ENCODE results near the gene CCSER1.
"Not testable (repeated sequence)": the region's sequence is repeated elsewhere in the genome, so short reads cannot be mapped to it uniquely, and the experiment has no call there.

The CCSER1 gene

DNA sequence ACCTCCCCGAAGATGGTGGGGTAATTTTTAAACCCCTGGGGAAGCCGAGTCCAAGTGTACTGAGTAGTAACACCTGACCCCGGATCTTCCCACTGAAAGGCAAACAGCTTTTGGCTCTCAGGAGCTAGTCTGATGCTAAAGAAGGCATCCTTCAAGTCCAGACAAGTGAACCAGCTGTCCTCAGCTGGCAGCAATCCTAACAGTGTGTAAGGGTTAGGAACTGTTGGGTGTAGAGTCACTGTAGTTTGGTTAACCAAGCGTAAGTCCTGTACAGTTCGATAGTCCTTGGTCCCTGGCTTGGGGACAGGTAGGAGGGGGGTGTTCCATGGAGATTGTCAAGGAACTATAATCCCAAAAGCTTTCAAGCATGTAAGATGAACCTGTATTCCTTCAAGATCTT is 967.0 kb downstream of the CCSER1 start:
- not testable (repeated sequence) for DNase-seq

DNA sequence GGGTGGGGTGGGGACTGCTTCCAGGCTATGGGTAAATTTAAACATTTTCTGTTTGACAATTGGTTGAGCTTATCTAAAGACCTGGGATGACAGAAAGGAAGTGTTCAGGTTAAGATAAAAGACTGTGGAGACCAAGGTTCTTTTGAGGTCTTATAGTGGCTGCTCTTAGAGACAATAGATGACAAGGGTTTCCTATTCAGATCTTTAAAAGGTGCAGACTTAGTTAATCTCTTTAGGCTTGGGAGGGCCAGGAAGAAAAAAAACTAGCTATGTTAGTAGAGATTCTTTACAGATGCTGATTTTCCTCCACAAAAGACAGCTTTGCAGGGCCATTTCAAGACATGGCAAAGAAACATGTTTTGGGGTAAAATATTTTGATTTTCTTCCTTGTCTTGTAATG is 972.5 kb downstream of the CCSER1 start:
- no peak for DNase-seq

DNA sequence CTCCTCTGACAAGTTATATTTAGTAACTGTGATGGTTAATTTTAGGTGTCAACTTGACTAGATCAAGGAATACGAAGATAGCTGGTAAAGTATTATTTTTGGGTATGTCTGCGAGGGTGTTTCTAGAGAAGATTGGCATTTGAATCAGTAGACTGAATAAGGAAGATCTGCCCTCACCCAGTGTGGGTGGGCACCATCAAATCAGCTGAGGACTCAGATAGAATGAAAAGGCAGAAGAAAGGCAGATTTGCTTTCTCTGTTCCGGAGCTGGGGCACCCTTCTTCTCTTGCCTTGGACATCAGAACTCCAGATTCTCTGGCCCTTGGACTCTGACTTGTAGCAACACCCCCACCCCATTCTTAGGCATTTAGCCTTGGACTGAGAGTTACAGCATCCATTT is 981.6 kb downstream of the CCSER1 start:
- no peak for DNase-seq

DNA sequence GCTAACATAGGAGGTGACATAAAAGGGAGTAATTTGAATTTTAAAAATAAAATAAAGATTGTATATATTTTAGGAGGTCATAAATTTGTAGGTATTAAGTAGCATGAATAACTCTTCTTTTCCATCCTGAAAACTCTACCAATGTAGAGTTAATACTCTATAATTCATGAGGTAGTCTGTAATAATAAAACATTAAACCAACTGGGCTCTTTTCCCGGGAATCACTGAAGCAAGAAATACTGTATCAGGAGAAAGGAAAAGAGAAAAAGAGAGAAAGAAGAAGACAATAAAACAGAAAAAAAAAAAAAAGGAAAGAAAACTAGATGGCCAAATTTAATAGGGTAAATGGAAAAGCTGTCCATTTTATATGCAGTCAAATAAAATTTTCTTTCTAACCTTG is 984.4 kb downstream of the CCSER1 start:
- no peak for DNase-seq

DNA sequence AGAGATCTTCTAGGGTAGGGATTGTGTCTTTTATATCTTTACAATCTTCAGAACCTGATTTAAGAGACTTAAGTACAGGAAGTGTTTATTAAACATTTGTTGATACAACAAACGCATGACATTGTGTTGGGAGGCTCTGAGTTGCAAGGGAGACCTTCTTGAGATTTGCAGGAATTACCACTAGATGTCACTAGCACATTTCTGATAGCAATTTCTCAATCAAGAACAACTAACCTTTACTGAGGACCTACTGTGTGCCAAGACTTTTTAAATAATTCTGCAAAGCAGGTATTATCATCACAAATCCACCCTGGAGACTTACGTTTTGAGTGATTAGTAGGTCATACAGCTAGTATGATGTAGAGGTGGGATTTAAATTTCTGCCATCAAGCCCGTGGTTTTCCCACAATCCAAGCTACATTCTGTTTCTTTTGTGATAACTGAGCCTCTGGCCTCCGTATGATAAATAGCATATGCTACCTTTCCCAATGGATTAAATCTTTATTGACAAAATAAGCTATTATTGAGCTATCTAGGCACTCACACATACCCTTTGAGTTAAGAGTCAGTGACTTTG is 986.0 kb downstream of the CCSER1 start:
- peak; percentile 29 for DNase-seq

DNA sequence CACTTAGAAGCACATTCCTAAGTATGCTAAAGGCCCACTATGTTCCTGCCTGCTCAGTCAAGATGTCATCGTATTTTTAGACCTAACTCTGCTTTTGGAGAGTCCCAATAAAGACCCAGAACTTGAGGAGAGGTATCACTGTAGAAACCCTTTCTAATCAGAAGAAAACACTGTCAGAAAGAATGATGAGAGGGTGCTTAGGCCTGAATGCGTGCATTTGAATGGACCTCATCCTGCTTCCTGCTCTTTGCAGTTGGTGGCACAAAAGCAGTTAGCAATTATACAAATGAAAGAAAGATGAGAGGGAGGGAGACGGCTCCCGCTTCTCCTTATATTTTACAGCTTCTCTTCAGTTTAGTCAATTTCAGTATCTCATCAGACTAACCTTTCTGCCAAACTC is 987.2 kb downstream of the CCSER1 start:
- no peak for DNase-seq

DNA sequence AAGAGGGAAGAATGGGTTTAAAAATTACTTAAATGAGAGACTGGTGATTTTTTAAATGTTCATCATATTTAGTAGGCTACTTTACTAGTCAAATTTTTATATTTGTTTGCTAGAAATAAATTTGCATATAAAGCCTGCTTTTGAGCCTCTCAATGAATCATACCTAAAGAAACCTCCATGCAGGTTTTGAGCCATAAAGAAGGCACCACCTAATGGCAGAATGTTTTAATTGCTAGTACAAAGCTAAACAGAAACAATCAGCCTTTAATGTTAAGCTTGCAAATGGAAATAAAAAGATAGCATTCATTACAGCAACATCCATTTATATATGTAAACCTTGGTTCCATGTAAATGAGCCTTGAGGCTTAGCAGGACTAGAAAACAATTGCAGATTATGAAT is 989.7 kb downstream of the CCSER1 start:
- DNase-seq: no peak

DNA sequence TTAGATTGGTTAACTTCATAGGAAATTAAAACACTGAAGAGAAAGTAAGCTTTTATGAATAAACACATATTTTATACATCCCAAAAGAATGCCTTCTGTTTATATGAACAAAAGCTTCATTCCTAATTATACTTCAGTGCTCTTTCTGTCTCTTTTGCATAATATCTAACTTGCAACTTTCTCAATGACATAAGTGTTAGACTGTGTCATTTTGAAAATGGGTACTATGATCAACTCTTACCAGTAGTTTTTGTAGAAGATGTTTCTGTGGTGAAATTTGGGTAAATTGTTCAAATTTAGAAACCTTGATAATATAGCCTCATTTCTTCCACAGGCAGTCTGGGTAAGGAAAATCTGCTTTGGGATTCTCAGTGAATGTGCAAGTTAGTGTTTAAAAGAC is 991.4 kb downstream of the CCSER1 start:
- no peak for DNase-seq

DNA sequence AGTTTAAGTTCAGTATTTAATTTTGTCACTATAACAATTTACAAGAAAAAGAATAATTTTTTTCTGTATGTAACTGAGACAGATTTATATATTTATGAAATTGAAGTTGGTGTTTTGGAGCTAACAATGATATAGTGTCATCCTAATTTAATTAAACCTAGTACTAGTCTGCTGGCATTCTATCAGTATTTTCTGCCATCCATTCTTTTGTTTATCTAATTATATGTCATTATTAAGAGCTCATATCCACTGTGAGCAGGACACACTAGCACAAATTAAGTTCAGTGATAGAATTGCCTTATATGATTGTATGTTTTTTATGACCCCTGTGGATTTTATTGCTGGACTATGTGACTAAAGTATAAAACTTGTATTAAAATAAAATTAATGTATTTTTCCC is 996.5 kb downstream of the CCSER1 start:
- no peak for DNase-seq

DNA sequence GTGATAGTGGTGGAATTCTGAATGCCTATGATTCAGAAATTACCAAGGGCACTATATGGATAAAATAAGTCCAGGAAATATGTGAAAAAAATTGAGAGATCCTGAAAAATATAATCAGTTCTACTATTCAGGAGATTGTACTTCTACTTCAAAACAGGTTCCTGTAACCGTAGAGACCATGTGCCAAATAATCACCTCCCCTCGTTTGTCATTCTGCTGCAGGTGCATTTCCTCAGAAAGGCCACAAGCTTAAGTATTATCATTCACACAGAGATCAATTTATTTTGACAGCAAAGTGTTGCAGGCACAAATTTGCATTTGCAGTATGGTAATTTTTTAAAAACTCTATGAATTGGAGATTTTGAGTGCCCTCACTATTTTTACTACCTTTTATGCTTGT is 1000.0 kb downstream of the CCSER1 start:
- no peak for DNase-seq

DNA sequence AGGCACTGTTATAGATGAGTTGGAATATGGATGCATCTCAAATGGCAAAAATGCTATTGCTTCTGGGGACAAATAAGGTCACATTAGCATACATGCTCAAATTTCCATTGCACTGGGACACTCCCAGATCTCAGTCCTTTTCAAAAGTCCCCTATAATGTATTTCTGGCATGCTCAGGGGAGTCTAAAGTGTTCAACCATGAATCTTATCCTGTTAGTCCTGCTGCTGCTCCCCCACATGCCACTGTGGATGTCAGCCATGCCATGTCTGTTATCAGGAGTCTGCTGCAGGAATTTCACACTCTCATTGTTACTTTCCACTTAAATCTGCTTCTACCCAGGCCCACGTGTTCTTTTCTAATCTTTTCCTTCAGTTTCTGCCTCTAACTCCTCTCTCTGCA is 1000.6 kb downstream of the CCSER1 start:
- no peak for DNase-seq

DNA sequence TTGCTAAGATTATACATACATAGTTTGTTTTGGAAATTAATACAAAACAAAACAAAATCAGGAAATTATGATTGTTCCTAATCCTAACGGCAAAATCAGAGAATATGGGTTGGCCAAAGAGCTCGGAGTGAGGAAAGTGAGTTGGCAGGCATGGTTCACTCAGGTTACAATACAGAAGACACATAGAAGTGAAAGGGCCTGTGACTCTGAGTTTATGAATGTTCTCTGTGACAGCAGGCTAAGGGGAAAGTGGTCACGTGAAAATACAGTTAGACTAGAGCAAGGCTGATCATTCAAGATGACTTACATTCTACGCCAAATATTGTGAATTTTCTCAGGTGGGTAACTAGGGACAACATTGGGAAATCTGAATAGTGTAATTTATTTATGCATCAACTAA is 1001.3 kb downstream of the CCSER1 start:
- DNase-seq: no peak

DNA sequence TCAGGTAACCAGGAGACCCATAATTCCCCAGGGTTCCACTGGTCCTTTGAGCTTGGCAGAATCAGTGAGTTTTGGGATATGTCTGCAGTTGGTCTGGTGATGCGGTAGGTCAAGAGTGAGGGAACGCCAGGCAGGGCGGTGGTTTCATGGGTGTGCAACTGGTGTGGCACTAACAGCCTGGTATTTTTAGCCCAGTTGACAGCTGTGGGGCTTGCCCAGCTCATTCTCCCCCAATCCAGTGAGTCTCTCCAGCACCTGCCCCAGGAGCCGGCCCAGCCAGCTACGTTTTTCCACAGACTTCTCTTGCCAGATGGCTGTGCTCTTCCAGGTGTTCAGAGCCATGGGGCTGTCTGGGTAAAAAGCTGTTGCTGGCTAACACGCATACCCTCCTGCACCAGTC is 1019.9 kb downstream of the CCSER1 start:
- no peak for DNase-seq

DNA sequence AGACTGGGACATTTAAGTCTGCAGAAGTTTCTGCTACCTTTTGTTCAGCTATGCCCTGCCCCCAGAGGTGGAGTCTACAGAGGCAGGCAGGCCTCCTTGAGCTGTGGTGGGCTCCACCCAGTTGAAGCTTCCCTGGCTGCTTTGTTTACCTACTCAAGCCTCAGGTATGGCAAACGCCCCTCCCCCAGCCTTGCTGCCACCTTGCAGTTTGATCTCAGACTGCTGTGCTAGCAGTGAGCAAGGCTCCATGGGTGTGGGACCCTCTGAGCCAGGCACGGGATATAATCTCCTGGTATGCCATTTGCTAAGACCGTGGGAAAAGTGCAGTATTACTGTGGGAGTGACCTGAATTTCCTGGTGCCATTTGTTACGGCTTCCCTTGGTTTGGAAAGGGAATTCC is 1026.8 kb downstream of the CCSER1 start:
- DNase-seq: not testable (repeated sequence)

DNA sequence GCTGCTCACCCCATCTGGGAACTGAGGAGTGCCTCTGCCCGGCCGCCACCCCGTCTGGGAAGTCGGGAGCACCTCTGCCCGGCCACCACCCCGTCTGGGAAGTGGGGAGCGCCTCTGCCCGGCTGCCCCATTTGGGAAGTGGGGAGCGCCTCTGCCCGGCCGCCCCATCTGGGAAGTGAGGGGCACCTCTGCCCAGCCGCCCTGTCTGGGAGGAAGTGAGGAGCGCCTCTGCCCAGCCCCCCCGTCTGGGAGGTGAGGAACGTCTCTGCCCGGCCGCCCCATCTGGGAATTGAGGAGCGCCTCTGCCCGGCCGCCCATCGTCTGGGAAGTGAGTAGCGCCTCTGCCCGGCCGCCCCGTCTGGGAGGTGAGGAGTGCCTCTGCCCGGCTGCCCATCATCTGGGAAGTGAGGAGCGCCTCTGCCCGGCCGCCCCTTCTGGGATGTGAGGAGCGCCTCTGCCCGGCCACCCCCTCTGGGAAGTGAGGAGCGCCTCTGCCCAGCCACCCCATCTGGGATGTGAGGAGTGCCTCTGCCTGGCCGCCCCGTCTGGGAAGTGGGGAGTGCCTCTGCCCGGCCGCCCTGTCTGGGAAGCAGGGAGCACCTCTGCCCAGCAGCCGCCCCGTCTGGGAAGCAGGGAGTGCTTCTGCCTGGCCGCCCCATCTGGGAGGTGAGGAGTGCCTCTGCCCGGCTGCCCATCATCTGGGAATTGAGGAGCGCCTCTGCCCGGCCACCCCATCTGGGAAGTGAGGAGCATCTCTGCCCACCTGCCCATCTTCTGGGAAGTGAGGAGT is 1040.9 kb downstream of the CCSER1 start:
- DNase-seq: not testable (repeated sequence)

DNA sequence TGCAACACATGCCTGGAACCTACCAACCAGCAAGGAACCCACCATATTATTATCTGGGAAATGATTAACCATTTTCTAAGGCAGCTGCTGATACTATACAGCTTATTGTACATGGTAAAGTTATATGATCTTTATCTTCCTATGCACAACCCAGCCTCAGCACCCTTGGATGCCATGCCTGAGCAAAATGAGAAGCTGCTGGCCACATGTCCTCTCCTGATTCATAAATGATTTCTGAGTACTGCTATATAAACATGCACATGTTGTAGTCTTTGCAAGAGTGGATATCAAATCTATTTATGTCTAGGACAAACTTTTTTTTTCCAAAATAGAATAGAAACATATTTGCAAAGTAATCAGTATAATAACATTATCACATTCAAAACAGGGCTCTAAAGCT is 1043.6 kb downstream of the CCSER1 start:
- no peak for DNase-seq

DNA sequence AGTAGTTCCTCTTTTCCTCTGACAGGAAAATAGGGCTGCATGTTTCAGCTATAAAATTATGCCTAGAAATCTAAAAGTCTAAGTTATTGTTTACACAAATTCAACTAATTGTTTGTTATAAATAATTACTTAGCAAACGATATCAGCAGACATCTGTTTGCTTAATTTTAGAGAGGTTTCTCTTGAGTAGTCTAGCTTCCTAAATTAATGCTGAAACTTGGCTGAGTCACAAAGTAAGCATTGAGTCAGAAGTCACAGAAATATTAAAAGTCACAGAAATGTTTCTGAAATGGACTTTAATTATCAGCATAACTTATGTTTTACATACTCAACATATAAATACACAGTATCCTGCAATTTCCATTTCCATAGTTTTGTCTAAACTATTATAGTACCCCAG is 1044.0 kb downstream of the CCSER1 start:
- no peak for DNase-seq

DNA sequence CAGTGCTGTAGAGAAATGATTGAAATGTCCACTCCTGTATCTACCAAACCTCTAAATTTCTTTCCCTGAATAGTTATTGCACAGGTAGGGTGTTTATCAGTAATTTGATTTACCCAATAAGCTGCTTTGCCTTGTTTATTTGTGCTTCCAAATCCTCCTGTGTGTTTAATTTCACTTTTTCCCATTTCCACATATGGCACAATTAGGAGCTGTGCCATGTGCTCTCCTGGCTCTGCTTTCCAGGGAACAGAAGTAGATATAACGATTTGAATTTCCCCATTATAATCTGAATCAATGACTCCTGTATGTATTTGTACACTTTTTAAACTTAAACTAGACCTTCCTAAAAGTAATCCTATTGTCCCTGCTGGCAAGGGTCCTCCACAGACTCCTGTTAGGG is 1057.9 kb downstream of the CCSER1 start:
- not testable (repeated sequence) for DNase-seq

DNA sequence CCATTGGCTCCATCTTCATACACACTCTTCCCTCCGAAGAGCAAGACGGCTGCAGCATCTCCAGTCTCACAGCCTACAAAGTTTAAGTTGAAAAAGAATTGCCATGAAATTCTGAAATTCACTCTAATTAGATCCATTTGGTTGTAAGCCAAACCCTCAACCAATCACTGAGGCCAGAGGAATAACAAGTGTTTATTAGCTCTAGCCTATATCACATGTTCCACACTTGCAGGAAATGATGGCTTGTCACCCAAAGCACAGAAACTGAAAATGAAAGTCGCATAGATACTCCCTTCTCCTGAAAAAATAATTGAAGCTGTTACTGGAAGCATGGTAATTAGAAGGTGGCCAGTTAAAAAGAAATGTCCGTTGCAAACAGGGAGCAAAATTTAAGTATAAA is 1071.8 kb downstream of the CCSER1 start:
- DNase-seq: no peak

DNA sequence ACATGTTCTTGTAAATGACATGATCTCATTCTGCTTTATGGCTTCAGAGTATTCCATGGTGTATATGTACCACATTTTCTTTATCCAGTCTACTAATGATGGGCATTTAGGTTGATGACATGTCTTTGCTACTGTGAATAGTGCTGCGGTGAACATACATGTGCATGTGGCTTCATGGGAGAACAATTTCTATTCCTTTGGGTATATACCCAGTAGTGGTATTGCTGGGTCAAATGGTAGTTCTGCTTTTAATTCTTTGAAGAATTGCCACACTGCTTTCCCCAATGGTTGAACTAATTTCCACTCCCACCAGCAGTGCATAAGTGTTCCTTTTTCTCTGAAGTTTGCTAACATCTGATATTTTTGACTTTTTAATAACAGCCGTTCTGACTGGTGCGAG is 1080.3 kb downstream of the CCSER1 start:
- no peak for DNase-seq

DNA sequence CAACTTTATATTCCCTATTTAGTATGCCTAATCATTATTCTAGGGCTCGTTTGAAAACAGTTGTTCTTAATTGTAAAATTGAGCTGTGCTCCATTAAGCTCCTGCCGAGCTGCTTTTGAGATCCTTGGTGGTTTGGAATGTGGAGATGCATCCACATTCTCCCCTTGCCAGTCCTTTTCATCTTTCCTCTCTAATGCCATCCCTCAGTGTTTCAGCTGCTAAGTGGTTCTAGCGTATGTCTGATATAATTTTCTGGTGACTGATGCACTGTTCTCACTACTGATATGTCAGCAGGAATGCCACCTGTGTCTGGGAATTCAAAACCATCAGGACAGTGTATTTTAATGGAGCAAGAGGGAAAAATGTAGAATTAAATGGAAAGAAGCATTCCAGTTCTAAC is 1085.0 kb downstream of the CCSER1 start:
- DNase-seq: no peak

DNA sequence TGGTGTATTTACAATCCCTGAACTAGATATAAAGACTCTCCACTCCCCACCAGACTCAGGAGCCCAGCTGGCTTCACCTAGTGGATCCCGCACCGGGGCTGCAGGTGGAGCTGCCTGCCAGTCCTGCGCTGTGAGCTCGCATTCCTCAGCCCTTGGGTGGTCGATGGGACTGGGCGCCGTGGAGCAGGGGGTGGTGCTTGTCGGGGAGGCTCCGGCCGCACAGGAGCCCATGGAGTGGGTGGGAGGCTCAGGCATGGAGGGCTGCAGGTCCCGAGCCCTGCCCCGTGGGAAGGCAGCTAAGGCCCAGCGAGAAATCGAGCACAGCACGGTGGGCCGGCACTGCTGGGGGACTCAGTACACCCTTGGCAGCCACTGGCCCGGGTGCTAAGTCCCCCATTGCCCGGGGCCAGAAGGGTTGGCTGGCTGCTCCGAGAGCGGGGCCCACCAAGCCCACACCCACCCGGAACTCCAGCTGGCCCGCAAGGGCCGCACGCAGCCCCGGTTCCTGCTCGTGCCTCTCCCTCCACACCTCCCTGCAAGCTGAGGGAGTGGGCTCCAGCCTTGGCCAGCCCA is 1090.7 kb downstream of the CCSER1 start:
- not testable (repeated sequence) for DNase-seq

DNA sequence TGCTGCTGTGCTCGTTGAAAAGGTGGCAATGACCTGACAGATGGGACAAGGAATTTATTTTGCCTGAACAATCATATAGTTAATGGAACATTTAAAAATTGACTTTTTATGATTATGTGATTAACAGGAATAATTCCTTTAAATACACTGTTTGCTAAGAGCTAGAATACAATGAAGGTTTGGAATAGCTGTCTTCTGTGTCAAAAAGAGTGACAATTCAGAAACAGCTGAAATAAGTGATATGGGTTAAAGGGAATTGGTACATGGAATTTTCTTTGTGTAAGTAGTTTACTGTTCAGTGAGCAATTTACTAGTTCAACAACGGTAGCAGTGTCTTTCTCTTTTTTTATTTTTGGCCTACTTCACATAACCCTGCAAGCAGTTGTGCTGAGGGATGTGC is 1093.1 kb downstream of the CCSER1 start:
- DNase-seq: no peak

DNA sequence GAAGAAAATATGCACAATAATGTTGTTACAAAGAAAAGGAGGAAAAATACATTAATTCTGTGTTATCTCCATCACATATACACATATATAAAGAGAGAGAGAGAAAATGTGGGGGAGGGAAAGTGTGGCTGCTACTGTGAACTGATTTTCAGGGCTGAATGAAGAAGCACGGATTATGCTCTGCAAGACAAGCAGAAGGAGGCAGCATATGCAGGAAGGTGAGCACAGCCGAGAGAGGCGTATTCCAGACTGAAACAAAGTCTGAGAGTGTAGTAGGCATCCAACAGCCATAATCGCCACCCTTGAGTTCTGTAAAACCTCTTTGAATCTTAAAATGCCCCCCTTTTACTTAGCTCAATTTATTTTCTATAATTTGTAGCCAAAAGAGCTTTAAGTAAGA is 1094.8 kb downstream of the CCSER1 start:
- DNase-seq: no peak

DNA sequence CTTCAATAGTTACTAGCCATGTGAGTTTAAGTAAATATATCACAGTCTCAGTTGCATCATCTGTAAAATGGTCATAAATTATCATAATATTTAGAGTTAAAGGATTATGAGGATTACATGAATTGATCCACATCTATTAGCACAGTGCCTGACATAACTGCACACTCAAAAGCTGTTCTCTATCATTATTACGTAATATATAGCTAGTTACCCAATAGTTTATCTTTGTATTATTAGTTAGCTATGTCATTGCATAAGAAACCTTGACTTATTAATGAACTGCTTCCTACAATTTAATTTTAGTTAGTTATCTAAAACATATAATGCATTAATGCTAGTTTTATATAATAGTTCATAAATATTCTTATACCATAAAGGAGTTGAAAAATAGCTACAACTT is 1099.7 kb downstream of the CCSER1 start:
- DNase-seq: no peak

Data from NCI-H1436 (cell line).